ENCODE measurements around the gene SPATA31A7.
"Not testable (repeated sequence)": the region's sequence is repeated elsewhere in the genome, so short reads cannot be mapped to it uniquely, and the experiment has no call there.

SPATA31A7 gene

GRCh38 chr9:61189736-61190135 is at the start of gene SPATA31A7:
Gene SPATA31A7 (plus strand): TSS chr9:61190036. CDS start chr9:61190065, 29 bp downstream.
- not testable (repeated sequence) for H3K4me3 ChIP-seq (ENCODE audit: low read depth, low read length)

- H3K4me3 ChIP-seq (ENCODE audit: low read depth, low read length): not testable (repeated sequence)
Measured at GRCh38 chr9:61226438-61226837, 36.6 kb downstream of the SPATA31A7 start.
